Measurements from ENCODE around the gene BRICD5. TPM values are rescaled to one million over a fixed set of nuclear protein-coding genes. Genes with fewer than 3 reads are reported as not detected.
A peak's percentile ranks its signal among the peaks of the same experiment; 100 is the strongest.

The BRICD5 gene
- total and polyA plus RNA-seq, 2 of the 13 experiments (the other 11 are each of a cell fraction or from before 2014, with no cell fraction given): 1.6 to 5.8 TPM

GRCh38 chr16:2251296-2252111 is 40.8 kb upstream of the BRICD5 start, which contains the start of gene ECI1 (continued):
- TF ChIP-seq ZBTB26 (CRISPR knock-in tag; IDR thresholded peaks at IDR 0.05; ENCODE audit: borderline replicate concordance) (peak; percentile 56; the same call in 1 of the 2 replicates), MTF2 (CRISPR knock-in tag; IDR thresholded peaks at IDR 0.05; ENCODE audit: borderline replicate concordance) (no peak), ZNF512B (CRISPR knock-in tag; IDR thresholded peaks at IDR 0.05; ENCODE audit: borderline replicate concordance) (no peak), HNRNPH1 (optimal IDR thresholded peaks at IDR 0.05; ENCODE audit: low read depth, low read length) (no peak), ZNF775 (CRISPR knock-in tag; IDR thresholded peaks at IDR 0.05; ENCODE audit: borderline replicate concordance) (no peak), NR3C1 (CRISPR knock-in tag; IDR thresholded peaks at IDR 0.05) (no peak), ZNF354B (CRISPR knock-in tag; IDR thresholded peaks at IDR 0.05) (no peak), PITX1 (CRISPR knock-in tag; IDR thresholded peaks at IDR 0.05) (peak; percentile 39; the same call in 1 of the 2 replicates), SALL1 (CRISPR knock-in tag; IDR thresholded peaks at IDR 0.05) (peak; percentile 71), CSRNP1 (CRISPR knock-in tag; IDR thresholded peaks at IDR 0.05) (peak; percentile 89), HMGXB4 (CRISPR knock-in tag; IDR thresholded peaks at IDR 0.05; ENCODE audit: borderline replicate concordance in 1 of 2, low read depth in 1 of 2) (peak; percentile 84 to 89), PPARG (CRISPR knock-in tag; conservative IDR thresholded peaks at IDR 0.05) (peak; percentile 75), ESRRA (CRISPR knock-in tag; IDR thresholded peaks at IDR 0.05; ENCODE audit: low read depth) (peak; percentile 88)
